ENCODE measurements around the gene CHML. TPM values are rescaled to one million over a fixed set of nuclear protein-coding genes. Genes with fewer than 3 reads are reported as not detected.

The CHML gene
- total RNA-seq, 1 donor from 2014 or later: 15.2 TPM

GRCh38 chr1:241600496-241600901, 39.7 kb downstream of the CHML start:
- no peaks in the 10 kb centered on the region for H3K27me3 Mint-ChIP-seq (ENCODE audit: unreplicated experiment)
- no peak for DNase-seq (ENCODE audit: low spot score)
- no peaks in the 10 kb centered on the region for H3K9me3 Mint-ChIP-seq (ENCODE audit: unreplicated experiment)
- no peak for TF ChIP-seq CTCF (IDR thresholded peaks at IDR 0.05; ENCODE audit: unreplicated experiment)
- no peaks in the 10 kb centered on the region for H3K4me1 Mint-ChIP-seq (ENCODE audit: unreplicated experiment)
- H3K4me3 Mint-ChIP-seq (ENCODE audit: unreplicated experiment): no peak overlapping the region
- no peaks in the 10 kb centered on the region for H3K36me3 Mint-ChIP-seq (ENCODE audit: low read depth, unreplicated experiment)
- no peak overlapping the region for H3K27ac Mint-ChIP-seq (ENCODE audit: unreplicated experiment)

- Mint-ChIP-seq H3K27ac (ENCODE audit: unreplicated experiment) (no peak overlapping the region), H3K36me3 (ENCODE audit: low read depth, unreplicated experiment) (no peaks in the 10 kb centered on the region), H3K27me3 (ENCODE audit: unreplicated experiment) (no peaks in the 10 kb centered on the region), H3K4me1 (ENCODE audit: unreplicated experiment) (no peaks in the 10 kb centered on the region), H3K4me3 (ENCODE audit: unreplicated experiment) (no peak overlapping the region), H3K9me3 (ENCODE audit: unreplicated experiment) (no peaks in the 10 kb centered on the region)
- no peak for TF ChIP-seq CTCF (IDR thresholded peaks at IDR 0.05; ENCODE audit: unreplicated experiment)
- DNase-seq (ENCODE audit: low spot score): no peak
Measured at GRCh38 chr1:241598249-241598648, 41.9 kb downstream of the CHML start.

DNA sequence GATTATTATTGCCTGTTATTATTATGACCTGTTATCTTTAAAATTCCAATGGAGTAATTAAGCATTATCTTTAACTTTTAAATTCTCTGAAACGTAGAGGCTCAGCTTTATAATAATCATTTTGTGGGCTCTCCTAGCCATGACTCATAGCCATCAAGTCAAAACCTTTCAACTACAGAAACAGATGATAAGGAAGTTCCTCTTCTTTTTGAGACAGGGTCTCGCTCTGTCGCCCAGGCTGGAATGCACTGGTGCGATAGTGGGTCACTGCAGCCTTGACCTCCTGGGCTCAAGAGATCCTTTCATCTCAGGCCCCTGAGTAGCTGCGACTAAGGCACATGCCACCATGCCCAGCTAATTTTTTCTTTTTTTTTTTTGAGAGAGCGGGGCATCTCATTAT, 43.5 kb downstream of the CHML start:
- Mint-ChIP-seq H3K9me3 (ENCODE audit: unreplicated experiment) (no peaks in the 10 kb centered on the region), H3K4me1 (ENCODE audit: unreplicated experiment) (no peaks in the 10 kb centered on the region), H3K27ac (ENCODE audit: unreplicated experiment) (no peak overlapping the region), H3K4me3 (ENCODE audit: unreplicated experiment) (no peak overlapping the region), H3K27me3 (ENCODE audit: unreplicated experiment) (no peaks in the 10 kb centered on the region), H3K36me3 (ENCODE audit: low read depth, unreplicated experiment) (no peaks in the 10 kb centered on the region)
- no peak for TF ChIP-seq CTCF (IDR thresholded peaks at IDR 0.05; ENCODE audit: unreplicated experiment)
- DNase-seq (ENCODE audit: low spot score): no peak

- H3K27me3 Mint-ChIP-seq (ENCODE audit: unreplicated experiment): no peaks in the 10 kb centered on the region
- no peak overlapping the region for H3K4me3 Mint-ChIP-seq (ENCODE audit: unreplicated experiment)
- H3K9me3 Mint-ChIP-seq (ENCODE audit: unreplicated experiment): no peaks in the 10 kb centered on the region
- no peak overlapping the region for H3K27ac Mint-ChIP-seq (ENCODE audit: unreplicated experiment)
- no peak for DNase-seq (ENCODE audit: low spot score)
- no peak for TF ChIP-seq CTCF (IDR thresholded peaks at IDR 0.05; ENCODE audit: unreplicated experiment)
- no peaks in the 10 kb centered on the region for H3K36me3 Mint-ChIP-seq (ENCODE audit: low read depth, unreplicated experiment)
- no peaks in the 10 kb centered on the region for H3K4me1 Mint-ChIP-seq (ENCODE audit: unreplicated experiment)
Measured at GRCh38 chr1:241593186-241593585, 47.0 kb downstream of the CHML start.

- Mint-ChIP-seq H3K36me3 (ENCODE audit: low read depth, unreplicated experiment) (no peaks in the 10 kb centered on the region), H3K27me3 (ENCODE audit: unreplicated experiment) (no peaks in the 10 kb centered on the region), H3K4me1 (ENCODE audit: unreplicated experiment) (no peaks in the 10 kb centered on the region), H3K9me3 (ENCODE audit: unreplicated experiment) (no peaks in the 10 kb centered on the region), H3K27ac (ENCODE audit: unreplicated experiment) (no peak overlapping the region), H3K4me3 (ENCODE audit: unreplicated experiment) (no peak overlapping the region)
- no peak for DNase-seq (ENCODE audit: low spot score)
- TF ChIP-seq CTCF (IDR thresholded peaks at IDR 0.05; ENCODE audit: unreplicated experiment): no peak
Measured at GRCh38 chr1:241592273-241592958, 47.8 kb downstream of the CHML start.

Measured in endothelial cell (in vitro differentiated cells).